Lung (tissue), 12 donors: ENCODE measurements around the gene CLEC19A. TPM values are rescaled to one million over a fixed set of nuclear protein-coding genes. Genes with fewer than 3 reads are reported as not detected.
"Not testable (repeated sequence)": the region's sequence is repeated elsewhere in the genome, so short reads cannot be mapped to it uniquely, and the experiment has no call there.

ENCODE experiments used
- ATAC-seq: fragments of 200-7000 bp; cut with Tn5 transposase; one replicate; pipeline ENCODE4 v1.9.1; 2020; ENCODE audit warnings: moderate number of reproducible peaks; ENCODE audit not compliant: insufficient read depth, low FRiP score
- DNase-seq, 3 donors: peaks; one replicate each; pipeline ENCODE4 v3.0.0-alpha.2; 2013 to 2017
- H3K27ac ChIP-seq, 2 donors: one replicate each; pipeline ENCODE4 v1.5.1; 2013; ENCODE audit warnings: mild to moderate bottlenecking in 2 of 2, moderate library complexity in 2 of 2, control low read depth in 1 of 2, inconsistent platforms in 1 of 2, low read depth in 1 of 2, low read length in 1 of 2
- H3K27me3 ChIP-seq, 3 donors: one replicate each; pipeline ENCODE4 v1.5.1; 2013; ENCODE audit warnings: low read length in 2 of 3; ENCODE audit not compliant: control insufficient read depth in 3 of 3, insufficient read depth in 3 of 3
- H3K36me3 ChIP-seq, 4 donors: one replicate each; pipeline ENCODE4 v1.5.1; 2013; ENCODE audit warnings: low read length in 4 of 4, mild to moderate bottlenecking in 1 of 4, moderate library complexity in 1 of 4; ENCODE audit not compliant: control insufficient read depth in 4 of 4, insufficient read depth in 4 of 4
- H3K4me1 ChIP-seq, 5 donors: one replicate each; pipeline ENCODE4 v1.5.1; 2013; ENCODE audit warnings: low read length in 5 of 5, mild to moderate bottlenecking in 2 of 5, moderate library complexity in 1 of 5; ENCODE audit not compliant: control insufficient read depth in 5 of 5, insufficient read depth in 5 of 5
- H3K4me3 ChIP-seq: one replicate; pipeline ENCODE4 v1.5.1; 2013; ENCODE audit warnings: mild to moderate bottlenecking, control low read depth, moderate library complexity
- H3K9ac ChIP-seq, 2 donors: one replicate each; pipeline ENCODE4 v1.5.1; 2013; ENCODE audit warnings: low read length in 2 of 2, control low read depth in 1 of 2; ENCODE audit not compliant: insufficient read depth in 1 of 2
- H3K9me3 ChIP-seq, 4 donors: one replicate each; pipeline ENCODE4 v1.5.1; 2013; ENCODE audit warnings: low read length in 3 of 4, mild to moderate bottlenecking in 1 of 4, moderate library complexity in 1 of 4; ENCODE audit not compliant: control insufficient read depth in 4 of 4, insufficient read depth in 3 of 4
- WGBS, 2 donors: extraction: QIAGEN DNeasy Blood & Tissue Kit; methylation state at CpG; one replicate each; pipeline ENCODE4 v1.1.7; 2013; 5-methylcytosine and 5-hydroxymethylcytosine counted together
- polyA plus RNA-seq, 2 donors: library from polyadenylated mRNA; stranded (reverse); fragments of 200-250 nt; gene quantifications; one replicate each; pipeline ENCODE4 v1.2.1, GENCODE V29; 2013
- total RNA-seq, 2 donors: library from RNA; depleted of rRNA in 1 of 2; stranded (reverse); fragments of >200 nt in 1 of 2; gene quantifications; one replicate each; pipeline ENCODE4 v1.2.1, GENCODE V29; 2014 to 2021
- TF ChIP-seq, protein P1 (sequence below): IDR thresholded peaks from 2 replicates; pipeline ENCODE4 v1.5.1; 2012; ENCODE audit warnings: mild to moderate bottlenecking; ENCODE audit errors: control extremely low read depth, extremely low read depth
- donor health status: control.
- donor health status: control.
- donor health status: Bipolar disorder and iron deficiency.
- donor health status: healthy.
- donor health status: DM: yes; HTN: yes; CAD: no.

CLEC19A gene
- total and polyA plus RNA-seq, 4 donors, result 0.02 TPM; not detected in 3

- TF ChIP-seq, protein P1, sequence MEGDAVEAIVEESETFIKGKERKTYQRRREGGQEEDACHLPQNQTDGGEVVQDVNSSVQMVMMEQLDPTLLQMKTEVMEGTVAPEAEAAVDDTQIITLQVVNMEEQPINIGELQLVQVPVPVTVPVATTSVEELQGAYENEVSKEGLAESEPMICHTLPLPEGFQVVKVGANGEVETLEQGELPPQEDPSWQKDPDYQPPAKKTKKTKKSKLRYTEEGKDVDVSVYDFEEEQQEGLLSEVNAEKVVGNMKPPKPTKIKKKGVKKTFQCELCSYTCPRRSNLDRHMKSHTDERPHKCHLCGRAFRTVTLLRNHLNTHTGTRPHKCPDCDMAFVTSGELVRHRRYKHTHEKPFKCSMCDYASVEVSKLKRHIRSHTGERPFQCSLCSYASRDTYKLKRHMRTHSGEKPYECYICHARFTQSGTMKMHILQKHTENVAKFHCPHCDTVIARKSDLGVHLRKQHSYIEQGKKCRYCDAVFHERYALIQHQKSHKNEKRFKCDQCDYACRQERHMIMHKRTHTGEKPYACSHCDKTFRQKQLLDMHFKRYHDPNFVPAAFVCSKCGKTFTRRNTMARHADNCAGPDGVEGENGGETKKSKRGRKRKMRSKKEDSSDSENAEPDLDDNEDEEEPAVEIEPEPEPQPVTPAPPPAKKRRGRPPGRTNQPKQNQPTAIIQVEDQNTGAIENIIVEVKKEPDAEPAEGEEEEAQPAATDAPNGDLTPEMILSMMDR, result no peak
- Histone ChIP-seq H3K9me3 (peaks cover 0 to 2% (median 0%) of the 10 kb centered on the region in 4 donors), H3K9ac (no peak overlapping the region), H3K4me3 (no peak overlapping the region), H3K4me1 (no peaks in the 10 kb centered on the region), H3K36me3 (no peaks in the 10 kb centered on the region), H3K27ac (no peak overlapping the region), H3K27me3 (no peaks in the 10 kb centered on the region)
- ATAC-seq, result no peak
- 82 to 86% methylated on average over 2 of the region's 2 CpGs for WGBS, 2 donors
- no peak for DNase-seq
Observed at GRCh38 chr16:19314718-19315425, 29.3 kb downstream of the CLEC19A start.

DNA sequence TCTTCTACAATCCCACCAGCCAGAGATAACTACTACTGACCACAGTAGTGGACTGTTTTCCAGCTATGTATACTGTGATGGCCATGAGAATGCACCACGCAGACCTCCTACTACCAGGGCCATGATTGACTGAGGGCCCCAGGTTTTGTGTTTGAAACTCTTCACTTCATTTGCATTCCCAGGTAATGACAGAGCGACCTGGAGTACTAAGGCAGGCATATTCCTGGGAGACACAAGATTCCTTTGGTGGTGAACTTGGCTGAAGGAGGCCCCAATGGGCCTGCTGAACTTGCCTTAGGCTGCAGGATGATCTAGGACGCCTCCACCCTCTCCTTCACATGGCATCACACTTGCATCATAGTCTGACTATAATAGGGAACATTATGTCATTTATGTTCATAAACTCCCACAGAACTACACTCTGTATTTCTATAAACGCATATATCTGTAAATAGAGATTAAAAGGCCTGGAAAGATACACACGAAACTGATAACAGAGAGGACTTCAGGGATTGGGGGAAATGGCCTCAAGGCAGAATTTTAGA, 30.4 kb downstream of the CLEC19A start:
- no peaks in the 10 kb centered on the region for H3K4me1 ChIP-seq
- no peak overlapping the region for H3K9ac ChIP-seq
- peaks cover 0 to 2% (median 0%) of the 10 kb centered on the region in 4 donors for H3K9me3 ChIP-seq
- TF ChIP-seq, protein P1, result no peak
- WGBS, 2 donors, result 79 to 81% methylated on average over 5 of the region's 5 CpGs
- H3K4me3 ChIP-seq, result no peak overlapping the region
- no peaks in the 10 kb centered on the region for H3K36me3 ChIP-seq
- DNase-seq, result no peak
- ATAC-seq, result no peak
- no peak overlapping the region for H3K27ac ChIP-seq
- no peaks in the 10 kb centered on the region for H3K27me3 ChIP-seq

- Histone ChIP-seq H3K4me3 (no peak overlapping the region), H3K9me3 (peaks cover 0 to 2% (median 0%) of the 10 kb centered on the region in 4 donors), H3K27me3 (no peaks in the 10 kb centered on the region), H3K27ac (no peak overlapping the region), H3K9ac (no peak overlapping the region), H3K36me3 (no peaks in the 10 kb centered on the region), H3K4me1 (no peaks in the 10 kb centered on the region)
- ATAC-seq, result no peak
- 59 to 68% methylated on average over 7 of the region's 7 CpGs for WGBS, 2 donors
- TF ChIP-seq, protein P1, result no peak
- DNase-seq, result no peak
Observed at GRCh38 chr16:19316846-19317245, 31.3 kb downstream of the CLEC19A start.

DNA sequence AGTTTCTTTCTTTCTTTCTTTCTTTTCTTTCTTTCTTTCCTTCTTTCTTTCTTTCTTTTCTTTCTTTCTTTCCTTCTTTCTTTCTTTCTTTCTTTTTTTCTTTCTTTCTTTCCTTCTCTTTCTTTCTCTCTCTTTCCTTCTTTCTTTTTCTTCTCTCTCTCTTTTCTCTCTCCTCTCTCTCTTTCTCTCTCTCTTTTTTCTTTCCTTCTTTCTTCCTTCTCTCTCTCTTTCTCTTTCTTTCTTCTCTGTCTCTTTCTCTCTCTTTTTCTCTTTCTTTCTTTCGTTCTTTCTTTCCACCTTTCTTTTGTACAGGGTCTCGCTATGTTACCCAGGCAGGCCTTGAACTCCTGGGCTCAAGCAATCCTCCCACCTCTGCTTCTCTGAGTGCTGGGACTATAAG, 35.7 kb downstream of the CLEC19A start:
- H3K4me3 ChIP-seq, H3K4me1 ChIP-seq, H3K27me3 ChIP-seq, H3K27ac ChIP-seq, ATAC-seq, H3K36me3 ChIP-seq, DNase-seq, H3K9ac ChIP-seq, H3K9me3 ChIP-seq: not testable (repeated sequence)
- WGBS, 2 donors, result 92 to 93% methylated on average over 2 of the region's 2 CpGs
